Activated CD8-positive, alpha-beta T cell treated with anti-CD3 and anti-CD28 coated beads for 36 hours (primary cell): ENCODE measurements around the gene LHX5. TPM values are rescaled to one million over a fixed set of nuclear protein-coding genes. Genes with fewer than 3 reads are reported as not detected.

Experiments used
- ATAC-seq: fragments of 200-7000 bp; cut with Tn5 transposase; one replicate; pipeline ENCODE4 v1.10.0; 2021; ENCODE audit warnings: mild to moderate bottlenecking, moderate library complexity
- CTCF ChIA-PET: fragments of 350-600 bp; sonication (Branson Sonifier 250); formaldehyde crosslinking; loops from one replicate; lab custom pipeline; 2021; ENCODE audit warnings: antibody characterized with exemption; lab: Charles Lee
- POLR2A ChIA-PET: fragments of 350-600 bp; sonication (Branson Sonifier 250); formaldehyde crosslinking; loops from one replicate; lab custom pipeline; 2021; ENCODE audit warnings: antibody characterized with exemption; lab: Charles Lee
- DNase-seq: peaks from one replicate; pipeline ENCODE4 v3.0.0-alpha.2; 2020
- H3K27ac Mint-ChIP-seq: one replicate; pipeline ENCODE4 v1.8.0; 2021; ENCODE audit warnings: mild to moderate bottlenecking, mixed read lengths
- H3K27me3 Mint-ChIP-seq: one replicate; pipeline ENCODE4 v1.8.0; 2021; ENCODE audit warnings: mixed read lengths
- H3K36me3 Mint-ChIP-seq: one replicate; pipeline ENCODE4 v1.8.0; 2021; ENCODE audit warnings: low read depth, mixed read lengths
- H3K4me1 Mint-ChIP-seq: one replicate; pipeline ENCODE4 v1.8.0; 2021; ENCODE audit warnings: low read depth, mixed read lengths
- H3K4me3 Mint-ChIP-seq: one replicate; pipeline ENCODE4 v1.8.0; 2021; ENCODE audit warnings: mild to moderate bottlenecking, moderate library complexity, mixed read lengths
- H3K9me3 Mint-ChIP-seq: one replicate; pipeline ENCODE4 v1.8.0; 2021; ENCODE audit warnings: mixed read lengths
- CTCF ChIP-seq: fragments of 200-600 bp; IDR thresholded peaks from one replicate; pipeline ENCODE4 v1.8.0; 2022; ENCODE audit warnings: antibody characterized with exemption, mild to moderate bottlenecking
- intact Hi-C: fragments of 100-400 bp; cut with micrococcal nuclease; formaldehyde crosslinking; loops from one replicate; pipeline ENCODE4 v1.10.0; 2022
- total RNA-seq, 2 experiments: library from RNA; stranded (reverse); gene quantifications; one replicate each; pipeline ENCODE4 v1.2.3, GENCODE V29; 2021

LHX5 gene
- total RNA-seq, 2 experiments from 2014 or later: not detected

GRCh38 chr12:113424456-113424855 lies 47.2 kb downstream of the LHX5 start:
- Mint-ChIP-seq H3K27me3 (peaks cover 4% of the 10 kb centered on the region), H3K27ac (no peak overlapping the region), H3K4me1 (peaks cover 8% of the 10 kb centered on the region), H3K9me3 (no peaks in the 10 kb centered on the region), H3K4me3 (no peak overlapping the region), H3K36me3 (no peaks in the 10 kb centered on the region)
- DNase-seq (no peak), ATAC-seq (no peak)
- ChIA-PET CTCF (interaction anchor here (0.6 to 2.1 kb wide), 8 partner anchors 11 to 228 kb away, joined by 3 to 11 read pairs (median 6); no protein-coding TSS in a partner anchor), POLR2A (no interaction called here)
- no peak for TF ChIP-seq CTCF
- intact Hi-C loops: loop anchor here (2.0 kb wide), 1 partner anchor 112 kb away; no protein-coding TSS in a partner anchor

GRCh38 chr12:113422886-113423669 lies 48.6 kb downstream of the LHX5 start:
- Mint-ChIP-seq H3K27ac (no peak overlapping the region), H3K4me3 (no peak overlapping the region), H3K27me3 (peaks cover 6% of the 10 kb centered on the region), H3K4me1 (peaks cover 8% of the 10 kb centered on the region), H3K9me3 (no peaks in the 10 kb centered on the region), H3K36me3 (no peaks in the 10 kb centered on the region)
- intact Hi-C loops: no loop called here
- CTCF ChIA-PET: no interaction called here
- TF ChIP-seq CTCF: no peak
- POLR2A ChIA-PET: no interaction called here
- DNase-seq (no peak), ATAC-seq (no peak)

GRCh38 chr12:113422030-113422885 lies 49.4 kb downstream of the LHX5 start, which contains the start of gene SDSL:
Gene SDSL (plus strand): TSS chr12:113422380. CDS start chr12:113427983, 5,603 bp downstream.
- CTCF ChIA-PET: no interaction called here
- DNase-seq (peak; percentile 58), ATAC-seq (peak; percentile 90)
- Mint-ChIP-seq H3K4me3 (peak within 1 kb of the TSS; percentile 36), H3K4me1 (peaks cover 8% of the 10 kb centered on the region), H3K36me3 (no peaks in the 10 kb centered on the region), H3K27me3 (peaks cover 9% of the 10 kb centered on the region), H3K27ac (no peak within 1 kb of the TSS), H3K9me3 (no peaks in the 10 kb centered on the region)
- POLR2A ChIA-PET: interaction anchor here (0.6 kb wide), 1 partner anchor 347 kb away, joined by 3 read pairs; no protein-coding TSS in a partner anchor
- intact Hi-C loops: no loop called here
- TF ChIP-seq CTCF: no peak

- Mint-ChIP-seq H3K36me3 (no peaks in the 10 kb centered on the region), H3K27me3 (peaks cover 9% of the 10 kb centered on the region), H3K4me1 (peaks cover 8% of the 10 kb centered on the region), H3K9me3 (no peaks in the 10 kb centered on the region), H3K27ac (no peak overlapping the region), H3K4me3 (no peak overlapping the region)
- DNase-seq (no peak), ATAC-seq (no peak)
- CTCF ChIA-PET: no interaction called here
- TF ChIP-seq CTCF: no peak
- intact Hi-C loops: no loop called here
- POLR2A ChIA-PET: no interaction called here
Measured at GRCh38 chr12:113420996-113421595, 50.6 kb downstream of the LHX5 start.
